ENCODE results near the gene RAB5A. TPM values are rescaled to one million over a fixed set of nuclear protein-coding genes. Genes with fewer than 3 reads are reported as not detected.

RAB5A gene
- total RNA-seq, 1 donor from 2014 or later = 106 TPM

DNA sequence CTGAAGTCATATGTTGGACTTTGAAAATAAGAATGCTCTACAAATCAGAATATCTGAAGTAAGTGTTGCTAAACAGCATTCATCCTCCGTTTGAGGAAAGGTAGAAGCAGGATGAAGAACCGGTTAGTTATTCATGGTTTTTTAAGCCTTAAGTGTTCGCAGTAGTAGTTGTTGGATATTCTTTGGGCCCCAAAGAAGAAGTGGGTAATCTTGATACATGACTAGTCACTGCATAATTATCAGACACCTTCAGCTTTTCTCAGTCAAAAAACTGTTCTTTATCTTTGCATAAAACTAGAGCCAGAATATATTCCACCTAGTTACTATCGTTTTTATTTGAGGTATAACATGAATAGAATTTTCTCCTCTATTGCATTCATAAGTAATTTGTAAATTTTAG is 13.8 kb downstream of the RAB5A start:
- H2AFZ ChIP-seq (ENCODE audit: low read depth, low read length) = no peak overlapping the region
- H3K9ac ChIP-seq (ENCODE audit: low read length) = no peak overlapping the region
- peaks cover 100% of the 10 kb centered on the region for H3K79me2 ChIP-seq (ENCODE audit: insufficient read depth, low read length)
- no peaks in the 10 kb centered on the region for H3K27me3 ChIP-seq (ENCODE audit: insufficient read depth, low read length)
- H3K27me3 Mint-ChIP-seq (ENCODE audit: low read depth, unreplicated experiment) = no peaks in the 10 kb centered on the region
- peaks cover 21% of the 10 kb centered on the region for H3K4me1 Mint-ChIP-seq (ENCODE audit: low read depth, unreplicated experiment)
- H3K4me3 Mint-ChIP-seq (ENCODE audit: unreplicated experiment) = no peak overlapping the region
- no peaks in the 10 kb centered on the region for H3K9me3 Mint-ChIP-seq (ENCODE audit: unreplicated experiment)
- no peaks in the 10 kb centered on the region for H3K4me1 ChIP-seq (ENCODE audit: insufficient read depth, low read length)
- H3K36me3 Mint-ChIP-seq (ENCODE audit: low read depth, unreplicated experiment) = peaks cover 20% of the 10 kb centered on the region
- TF ChIP-seq, protein P1, sequence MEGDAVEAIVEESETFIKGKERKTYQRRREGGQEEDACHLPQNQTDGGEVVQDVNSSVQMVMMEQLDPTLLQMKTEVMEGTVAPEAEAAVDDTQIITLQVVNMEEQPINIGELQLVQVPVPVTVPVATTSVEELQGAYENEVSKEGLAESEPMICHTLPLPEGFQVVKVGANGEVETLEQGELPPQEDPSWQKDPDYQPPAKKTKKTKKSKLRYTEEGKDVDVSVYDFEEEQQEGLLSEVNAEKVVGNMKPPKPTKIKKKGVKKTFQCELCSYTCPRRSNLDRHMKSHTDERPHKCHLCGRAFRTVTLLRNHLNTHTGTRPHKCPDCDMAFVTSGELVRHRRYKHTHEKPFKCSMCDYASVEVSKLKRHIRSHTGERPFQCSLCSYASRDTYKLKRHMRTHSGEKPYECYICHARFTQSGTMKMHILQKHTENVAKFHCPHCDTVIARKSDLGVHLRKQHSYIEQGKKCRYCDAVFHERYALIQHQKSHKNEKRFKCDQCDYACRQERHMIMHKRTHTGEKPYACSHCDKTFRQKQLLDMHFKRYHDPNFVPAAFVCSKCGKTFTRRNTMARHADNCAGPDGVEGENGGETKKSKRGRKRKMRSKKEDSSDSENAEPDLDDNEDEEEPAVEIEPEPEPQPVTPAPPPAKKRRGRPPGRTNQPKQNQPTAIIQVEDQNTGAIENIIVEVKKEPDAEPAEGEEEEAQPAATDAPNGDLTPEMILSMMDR (IDR thresholded peaks at IDR 0.05; ENCODE audit: insufficient read depth, low read depth, low read length) = no peak
- TF ChIP-seq EZH2 (IDR thresholded peaks at IDR 0.05; ENCODE audit: insufficient read depth, low read length) = no peak
- H3K27ac Mint-ChIP-seq (ENCODE audit: unreplicated experiment) = no peak overlapping the region
- FAIRE-seq (no peak), DNase-seq (ENCODE audit: low read depth) (no peak)
- no peaks in the 10 kb centered on the region for H3K9me3 ChIP-seq (ENCODE audit: insufficient read depth, low read depth, low read length)
- H4K20me1 ChIP-seq (ENCODE audit: insufficient read depth, low read length) = peaks cover 94% of the 10 kb centered on the region
- H3K4me2 ChIP-seq (ENCODE audit: low read length) = no peak overlapping the region
- H3K36me3 ChIP-seq (ENCODE audit: insufficient read depth, low read length) = peaks cover 3% of the 10 kb centered on the region
- H3K27ac ChIP-seq (ENCODE audit: low read depth, low read length) = no peak overlapping the region
- H3K4me3 ChIP-seq (ENCODE audit: insufficient read depth, low read depth, low read length) = no peak overlapping the region

GRCh38 chr3:19961960-19962359 is 15.1 kb downstream of the RAB5A start:
- peaks cover 21% of the 10 kb centered on the region for H3K4me1 Mint-ChIP-seq (ENCODE audit: low read depth, unreplicated experiment)
- peaks cover 16% of the 10 kb centered on the region for H3K36me3 Mint-ChIP-seq (ENCODE audit: low read depth, unreplicated experiment)
- Histone ChIP-seq H3K79me2 (ENCODE audit: insufficient read depth, low read length) (peaks cover 100% of the 10 kb centered on the region), H3K36me3 (ENCODE audit: insufficient read depth, low read length) (peaks cover 3% of the 10 kb centered on the region), H2AFZ (ENCODE audit: low read depth, low read length) (no peak overlapping the region), H3K27ac (ENCODE audit: low read depth, low read length) (no peak overlapping the region), H3K9ac (ENCODE audit: low read length) (no peak overlapping the region), H3K9me3 (ENCODE audit: insufficient read depth, low read depth, low read length) (no peaks in the 10 kb centered on the region), H3K4me2 (ENCODE audit: low read length) (no peak overlapping the region), H3K27me3 (ENCODE audit: insufficient read depth, low read length) (no peaks in the 10 kb centered on the region), H3K4me3 (ENCODE audit: insufficient read depth, low read depth, low read length) (no peak overlapping the region), H3K4me1 (ENCODE audit: insufficient read depth, low read length) (no peaks in the 10 kb centered on the region), H4K20me1 (ENCODE audit: insufficient read depth, low read length) (peaks cover 94% of the 10 kb centered on the region)
- no peak overlapping the region for H3K4me3 Mint-ChIP-seq (ENCODE audit: unreplicated experiment)
- no peaks in the 10 kb centered on the region for H3K27me3 Mint-ChIP-seq (ENCODE audit: low read depth, unreplicated experiment)
- H3K27ac Mint-ChIP-seq (ENCODE audit: unreplicated experiment) = no peak overlapping the region
- TF ChIP-seq, protein P1 (IDR thresholded peaks at IDR 0.05; ENCODE audit: insufficient read depth, low read depth, low read length) = no peak
- no peak for TF ChIP-seq EZH2 (IDR thresholded peaks at IDR 0.05; ENCODE audit: insufficient read depth, low read length)
- DNase-seq (ENCODE audit: low read depth) (no peak), FAIRE-seq (no peak)
- no peaks in the 10 kb centered on the region for H3K9me3 Mint-ChIP-seq (ENCODE audit: unreplicated experiment)

DNA sequence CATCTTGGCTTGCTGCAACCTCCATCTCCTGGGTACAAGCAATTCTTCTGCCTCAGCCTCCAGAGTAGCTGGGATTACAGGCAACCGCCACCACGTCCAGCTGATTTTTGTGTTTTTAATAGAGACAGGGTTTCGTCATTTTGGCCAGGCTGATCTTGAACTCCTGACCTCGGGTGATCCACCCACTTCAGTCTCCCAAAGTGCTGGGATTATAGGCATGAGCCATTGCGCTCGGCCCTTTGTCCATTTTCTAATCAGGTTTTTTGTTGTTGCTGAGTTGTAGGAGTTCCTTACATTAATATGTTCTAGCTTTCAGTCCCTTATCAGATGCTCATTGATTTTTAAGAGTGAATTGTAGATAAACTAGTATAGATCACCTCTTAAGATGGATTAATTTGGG is 20.3 kb downstream of the RAB5A start:
- Histone ChIP-seq H3K4me1 (ENCODE audit: insufficient read depth, low read length) (peaks cover 1% of the 10 kb centered on the region), H4K20me1 (ENCODE audit: insufficient read depth, low read length) (peaks cover 89% of the 10 kb centered on the region), H3K4me3 (ENCODE audit: insufficient read depth, low read depth, low read length) (no peak overlapping the region), H3K9ac (ENCODE audit: low read length) (no peak overlapping the region), H3K9me3 (ENCODE audit: insufficient read depth, low read depth, low read length) (no peaks in the 10 kb centered on the region), H3K36me3 (ENCODE audit: insufficient read depth, low read length) (no peaks in the 10 kb centered on the region), H3K4me2 (ENCODE audit: low read length) (no peak overlapping the region), H3K27ac (ENCODE audit: low read depth, low read length) (no peak overlapping the region), H2AFZ (ENCODE audit: low read depth, low read length) (no peak overlapping the region), H3K79me2 (ENCODE audit: insufficient read depth, low read length) (peaks cover 99% of the 10 kb centered on the region), H3K27me3 (ENCODE audit: insufficient read depth, low read length) (no peaks in the 10 kb centered on the region)
- FAIRE-seq (no peak), DNase-seq (ENCODE audit: low read depth) (no peak)
- H3K27me3 Mint-ChIP-seq (ENCODE audit: low read depth, unreplicated experiment) = no peaks in the 10 kb centered on the region
- H3K4me1 Mint-ChIP-seq (ENCODE audit: low read depth, unreplicated experiment) = peaks cover 20% of the 10 kb centered on the region
- H3K27ac Mint-ChIP-seq (ENCODE audit: unreplicated experiment) = peak overlapping the region; percentile 26
- no peak for TF ChIP-seq EZH2 (IDR thresholded peaks at IDR 0.05; ENCODE audit: insufficient read depth, low read length)
- TF ChIP-seq, protein P1 (IDR thresholded peaks at IDR 0.05; ENCODE audit: insufficient read depth, low read depth, low read length) = no peak
- no peak overlapping the region for H3K4me3 Mint-ChIP-seq (ENCODE audit: unreplicated experiment)
- H3K36me3 Mint-ChIP-seq (ENCODE audit: low read depth, unreplicated experiment) = peaks cover 11% of the 10 kb centered on the region
- no peaks in the 10 kb centered on the region for H3K9me3 Mint-ChIP-seq (ENCODE audit: unreplicated experiment)
